MM.1S (cell line): ENCODE measurements around the gene NDOR1.

ENCODE experiments used
- CTCF ChIP-seq: fragments of 300-600 bp; sonication (generic); IDR thresholded peaks from 2 replicates; pipeline ENCODE4 v1.5.1; 2016; ENCODE audit warnings: antibody characterized with exemption, low read length, mixed read lengths
- EZH2 ChIP-seq: fragments of 300-600 bp; sonication (generic); optimal IDR thresholded peaks from 2 replicates; pipeline ENCODE3; 2017; ENCODE audit warnings: low read depth, mild to moderate bottlenecking, antibody characterized with exemption, low read length, mixed read lengths
- EZH2phosphoT487 ChIP-seq: fragments of 300-600 bp; sonication (generic); IDR thresholded peaks from 2 replicates; pipeline ENCODE4 v1.6.1; 2018; ENCODE audit warnings: antibody characterized with exemption, low read length

GRCh38 chr9:137161558-137162486 is 43.7 kb upstream of the NDOR1 start:
- TF ChIP-seq CTCF (no peak), EZH2phosphoT487 (no peak), EZH2 (no peak)
